Measurements from ENCODE around the gene BACH1.

The BACH1 gene

DNA sequence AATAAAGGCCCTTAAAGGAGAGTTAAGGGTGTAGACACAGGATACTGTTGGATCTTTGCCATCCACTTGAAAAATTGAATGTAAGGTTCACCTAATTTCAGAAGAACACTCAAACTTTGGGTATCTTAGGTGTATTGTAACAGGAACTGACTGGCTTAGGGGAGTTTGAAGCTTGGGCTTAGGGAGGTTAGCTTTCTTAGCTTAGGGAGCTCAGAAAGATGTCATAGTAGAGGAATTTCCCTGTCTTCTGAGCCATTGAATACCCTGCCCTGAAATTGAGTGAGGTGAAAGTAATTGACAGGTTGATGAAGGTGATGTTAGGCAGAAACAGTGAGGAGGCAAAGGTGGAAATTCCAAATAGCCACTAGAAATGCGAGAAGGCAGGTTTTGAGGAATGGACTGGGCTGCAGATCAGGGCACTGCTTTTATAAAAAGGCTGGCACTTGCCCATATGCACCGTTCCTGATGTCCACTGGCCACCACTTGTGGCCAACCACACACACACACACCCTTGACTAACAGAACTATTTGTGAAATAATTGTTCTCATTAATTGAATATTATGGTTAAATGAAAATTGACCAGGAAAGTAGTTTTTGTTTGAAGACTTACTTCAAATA, 16.5 kb downstream of the BACH1 start:
- no peak for DNase-seq (ENCODE audit: low read depth)

DNA sequence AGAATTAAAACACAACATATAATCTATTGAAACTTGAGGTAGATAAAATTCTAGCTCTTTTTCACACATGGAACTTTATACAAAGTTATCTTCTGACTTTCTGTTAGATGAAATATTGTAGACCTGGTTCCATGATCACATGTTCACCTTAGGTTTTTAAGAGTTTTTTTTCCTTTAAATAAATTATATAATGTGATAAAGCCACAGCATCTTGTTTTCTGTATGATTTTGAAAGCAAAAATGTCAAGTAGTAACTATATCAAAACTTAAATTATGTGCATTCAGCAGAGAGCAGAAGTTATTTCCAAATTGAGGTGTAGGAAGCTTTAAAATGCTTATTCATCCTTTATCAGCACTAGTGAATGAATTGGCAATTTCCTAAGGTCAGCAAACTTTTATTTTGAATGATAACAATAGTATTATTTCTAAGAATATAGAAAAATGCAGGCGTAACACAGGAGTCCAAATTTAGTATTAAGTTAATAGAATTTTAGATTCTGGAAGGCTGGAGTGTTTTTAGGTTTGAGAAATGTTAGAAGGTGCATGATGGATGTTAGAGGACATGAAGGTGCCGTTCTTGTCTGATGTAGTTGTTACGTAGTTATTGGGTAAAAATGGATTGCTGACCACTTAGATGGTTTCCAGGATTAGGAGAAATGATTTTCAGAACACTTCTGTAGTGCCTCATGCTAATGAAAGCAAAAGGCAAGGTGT, 17.5 kb downstream of the BACH1 start:
- DNase-seq (ENCODE audit: low read depth) = no peak

DNA sequence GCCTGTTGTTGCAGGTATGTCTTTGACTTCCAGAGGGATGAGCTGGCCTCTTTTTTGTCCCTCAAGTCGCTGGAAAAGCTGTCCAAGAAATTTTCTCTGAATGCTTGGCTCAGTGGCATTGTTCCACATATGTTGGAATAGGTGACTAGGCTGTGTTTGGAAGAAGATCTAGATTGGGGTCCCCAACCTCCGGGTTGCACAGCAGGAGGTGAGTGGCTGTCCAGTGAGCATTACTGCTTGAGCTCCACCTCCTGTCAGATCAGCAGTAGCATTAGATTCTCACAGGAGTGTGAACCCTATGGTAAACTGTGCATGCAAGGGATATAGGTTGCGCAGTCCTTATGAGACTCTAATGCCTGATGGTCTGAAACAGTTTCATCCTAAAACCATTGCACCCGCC, 18.1 kb downstream of the BACH1 start:
- DNase-seq (ENCODE audit: low read depth) = no peak

DNA sequence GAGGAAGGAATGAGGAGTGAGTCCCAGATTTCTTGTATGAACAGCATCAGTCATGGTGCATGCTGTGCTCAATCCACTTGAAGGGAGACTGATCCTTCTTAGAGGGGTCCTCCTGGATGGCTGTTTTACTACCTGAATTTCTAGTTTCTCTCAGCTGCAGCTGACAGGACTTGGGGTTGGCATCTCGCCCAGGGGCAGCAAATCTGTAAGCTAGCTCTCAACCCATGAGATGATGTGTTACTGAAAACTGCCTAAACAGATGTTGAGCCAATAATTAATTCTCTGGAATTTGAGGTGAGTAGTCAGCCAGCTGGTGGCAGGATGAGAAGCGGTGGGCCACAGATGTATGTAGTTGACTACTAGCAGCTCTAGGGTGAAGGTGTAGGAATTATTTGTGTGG, 19.6 kb downstream of the BACH1 start:
- no peak for DNase-seq (ENCODE audit: low read depth)

DNA sequence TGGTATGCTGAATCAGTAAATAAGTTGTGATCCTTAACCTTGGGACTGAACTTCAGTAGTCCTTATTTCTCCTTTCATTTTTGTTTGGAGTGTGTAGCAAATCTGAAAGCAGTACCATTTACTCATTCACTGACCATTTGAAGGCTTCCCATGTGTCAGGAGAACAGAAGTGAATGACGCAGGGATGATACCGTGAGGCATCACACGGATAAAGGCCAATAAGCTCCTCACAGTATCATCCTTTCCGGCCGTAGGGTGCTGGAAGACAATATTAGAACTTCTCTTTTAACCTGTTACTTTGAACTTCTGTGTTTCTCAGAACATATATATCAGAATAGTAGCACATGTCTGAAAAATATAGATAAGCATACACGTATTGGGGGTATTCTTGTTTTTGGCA, 21.3 kb downstream of the BACH1 start:
- no peak for DNase-seq (ENCODE audit: low read depth)

DNA sequence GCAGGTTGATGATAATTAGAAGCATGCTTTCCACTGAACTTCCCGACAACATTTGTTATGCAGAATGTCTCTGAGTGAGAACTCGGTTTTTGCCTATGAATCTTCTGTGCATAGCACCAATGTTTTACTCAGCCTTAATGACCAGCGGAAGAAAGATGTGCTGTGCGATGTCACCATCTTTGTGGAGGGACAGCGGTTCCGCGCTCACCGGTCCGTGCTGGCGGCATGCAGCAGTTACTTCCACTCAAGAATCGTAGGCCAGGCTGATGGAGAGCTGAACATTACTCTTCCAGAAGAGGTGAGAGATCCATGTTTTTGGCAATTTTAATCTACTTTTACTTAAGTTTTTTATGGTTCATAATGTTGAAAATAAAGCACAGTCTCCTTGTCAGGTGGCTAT, 22.5 kb downstream of the BACH1 start:
- no peak for DNase-seq (ENCODE audit: low read depth)

DNA sequence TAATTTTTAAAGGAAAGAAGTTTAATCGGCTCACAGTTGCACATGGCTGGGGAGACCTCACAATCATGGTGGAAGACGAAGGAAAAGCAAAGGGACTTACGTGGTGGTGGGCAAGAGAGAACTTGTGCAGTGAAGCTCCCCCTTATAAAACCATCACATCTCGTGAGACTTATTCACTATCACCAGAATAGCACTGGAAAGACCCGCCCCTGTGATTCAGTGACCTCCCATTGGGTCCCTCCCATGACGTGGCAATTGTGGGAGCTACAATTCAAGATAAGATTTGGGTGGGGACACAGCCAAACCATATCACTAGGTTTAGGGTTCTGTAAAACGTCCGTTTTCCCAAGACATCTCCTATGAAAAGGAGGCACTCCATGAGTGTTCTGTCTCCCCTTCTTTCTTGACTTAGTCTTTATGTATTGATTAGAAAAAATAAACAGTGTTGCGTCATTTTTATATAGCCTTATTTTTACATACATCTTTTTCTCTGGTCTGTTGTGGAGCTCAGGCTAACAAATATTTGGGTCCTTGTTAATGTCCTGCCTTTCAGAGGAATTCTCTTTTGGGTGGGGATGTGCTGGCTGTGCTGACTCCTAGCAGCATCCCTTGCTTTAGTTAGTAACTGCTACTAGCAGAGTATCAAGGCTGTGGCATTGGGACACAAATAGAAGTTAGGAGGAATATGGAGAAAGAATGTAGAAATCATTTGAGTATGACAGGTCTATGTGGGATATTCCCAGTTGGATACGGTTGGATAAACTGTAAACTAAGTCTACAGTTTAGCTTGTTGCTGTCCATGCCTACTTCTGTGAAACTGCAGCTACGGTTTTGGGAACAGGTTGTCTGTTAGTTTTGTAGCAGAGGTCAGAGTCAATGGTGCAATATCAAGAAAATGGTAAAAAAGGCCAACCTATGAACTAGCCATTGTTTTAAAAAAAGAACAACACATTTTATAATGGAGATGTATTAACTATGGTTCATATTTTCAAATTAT, 23.5 kb downstream of the BACH1 start:
- DNase-seq (ENCODE audit: low read depth) = no peak

DNA sequence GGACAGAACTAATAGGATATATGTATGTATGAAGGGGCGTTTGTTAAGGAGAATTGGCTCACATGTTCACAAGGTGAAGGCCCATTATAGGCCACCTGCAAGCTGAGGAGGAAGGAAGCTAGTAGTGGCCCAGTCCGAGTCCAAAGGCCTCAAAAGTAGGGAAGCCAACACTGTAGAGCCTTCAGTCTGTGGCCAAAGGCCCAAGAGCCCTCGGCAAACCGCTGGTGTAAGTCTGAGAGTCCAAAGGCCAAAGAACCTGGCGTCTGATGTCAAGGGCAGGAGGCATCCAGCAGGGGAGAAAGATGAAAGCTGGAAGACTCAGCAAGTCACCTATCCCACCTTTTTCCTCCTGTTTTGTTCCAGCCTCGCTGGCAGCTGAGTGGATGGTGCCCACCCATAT, 24.5 kb downstream of the BACH1 start:
- no peak for DNase-seq (ENCODE audit: low read depth)

DNA sequence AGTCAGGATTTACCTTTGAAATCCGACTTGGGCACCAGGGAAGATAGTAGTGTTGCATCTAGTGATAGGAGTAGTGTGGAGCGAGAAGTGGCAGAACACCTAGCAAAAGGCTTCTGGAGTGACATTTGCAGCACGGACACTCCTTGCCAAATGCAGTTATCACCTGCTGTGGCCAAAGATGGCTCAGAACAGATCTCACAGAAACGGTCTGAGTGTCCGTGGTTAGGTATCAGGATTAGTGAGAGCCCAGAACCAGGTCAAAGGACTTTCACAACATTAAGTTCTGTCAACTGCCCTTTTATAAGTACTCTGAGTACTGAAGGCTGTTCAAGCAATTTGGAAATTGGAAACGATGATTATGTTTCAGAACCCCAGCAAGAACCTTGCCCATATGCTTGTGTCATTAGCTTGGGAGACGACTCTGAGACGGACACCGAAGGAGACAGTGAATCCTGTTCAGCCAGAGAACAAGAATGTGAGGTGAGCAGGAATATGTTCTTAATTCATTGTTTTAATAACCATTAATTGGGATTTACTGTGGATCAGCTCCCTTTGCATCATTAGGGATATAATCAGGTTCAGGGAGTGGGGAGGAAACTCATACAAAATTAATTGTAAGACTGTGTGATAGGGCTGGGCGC, 28.3 kb downstream of the BACH1 start:
- no peak for DNase-seq (ENCODE audit: low read depth)

DNA sequence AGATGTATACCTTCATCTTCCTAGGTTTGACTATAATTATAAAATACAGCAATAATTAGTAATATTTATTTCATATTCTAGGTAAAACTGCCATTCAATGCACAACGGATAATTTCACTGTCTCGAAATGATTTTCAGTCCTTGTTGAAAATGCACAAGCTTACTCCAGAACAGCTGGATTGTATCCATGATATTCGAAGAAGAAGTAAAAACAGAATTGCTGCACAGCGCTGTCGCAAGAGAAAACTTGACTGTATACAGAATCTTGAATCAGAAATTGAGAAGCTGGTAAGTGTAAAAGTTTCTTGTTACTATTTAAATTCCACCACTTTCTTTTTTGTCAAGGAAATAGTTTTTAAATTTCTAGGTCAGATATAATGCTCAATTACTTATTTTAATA, 30.7 kb downstream of the BACH1 start:
- no peak for DNase-seq (ENCODE audit: low read depth)

DNA sequence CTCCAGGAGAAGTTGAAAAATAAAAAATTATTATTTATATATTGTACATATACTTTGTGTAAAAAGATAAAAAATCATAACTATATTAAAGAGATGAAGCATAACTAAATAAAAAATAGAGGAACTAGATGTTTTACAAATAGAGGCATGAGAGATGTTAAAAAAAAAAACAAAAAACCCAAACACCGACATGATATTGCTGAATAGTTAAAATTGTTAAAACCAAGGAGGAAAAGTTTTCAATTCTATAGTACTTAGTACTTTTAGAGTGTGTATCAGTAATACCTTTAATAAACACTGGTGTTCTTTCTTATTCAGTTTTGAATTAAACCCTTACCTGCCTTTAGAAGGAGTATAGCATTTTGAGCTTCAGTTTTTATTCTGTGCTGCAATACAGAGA, 32.1 kb downstream of the BACH1 start:
- no peak for DNase-seq (ENCODE audit: low read depth)

DNA sequence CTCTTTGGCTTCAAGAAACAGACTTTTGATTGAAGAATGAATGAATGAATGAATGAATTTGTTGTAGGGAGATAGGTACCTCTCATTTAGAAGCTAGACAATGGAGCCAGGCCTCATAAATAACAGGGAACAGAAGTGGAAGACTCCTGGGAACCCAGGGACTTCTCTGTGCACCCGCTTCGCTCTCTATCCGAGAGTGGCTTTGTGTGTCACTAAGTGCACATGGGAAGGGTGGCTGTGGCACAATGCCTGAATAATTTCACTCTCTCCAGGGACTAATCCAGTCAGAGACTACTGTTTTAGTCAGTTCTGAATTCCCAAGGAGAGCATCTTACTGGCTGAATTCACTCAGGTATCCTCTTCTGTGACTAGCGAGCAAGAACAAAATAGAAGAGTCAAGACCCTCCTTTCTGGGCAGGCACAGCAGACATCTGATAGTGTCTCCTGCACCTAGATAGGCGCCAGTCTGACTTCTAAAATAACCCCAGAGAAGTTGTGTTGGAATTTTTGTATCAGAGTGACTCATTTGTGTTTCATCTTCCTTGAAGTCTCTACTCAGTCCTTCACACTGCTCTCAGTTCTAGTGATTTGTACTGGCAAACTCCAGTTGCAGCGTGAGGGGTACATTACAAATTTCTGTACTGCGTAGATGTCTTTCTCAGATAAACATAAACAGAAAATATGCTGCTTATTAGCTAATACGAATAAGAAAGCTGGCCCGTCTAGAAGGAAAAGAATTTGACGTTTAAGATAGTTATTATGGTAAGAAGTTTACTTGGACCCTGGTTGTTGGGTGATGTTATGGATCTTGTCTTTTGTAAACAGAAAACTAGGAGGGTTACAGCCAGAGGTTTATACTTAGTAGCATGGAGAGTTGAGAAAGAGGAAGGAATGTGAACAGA, 34.0 kb downstream of the BACH1 start:
- no peak for DNase-seq (ENCODE audit: low read depth)

DNA sequence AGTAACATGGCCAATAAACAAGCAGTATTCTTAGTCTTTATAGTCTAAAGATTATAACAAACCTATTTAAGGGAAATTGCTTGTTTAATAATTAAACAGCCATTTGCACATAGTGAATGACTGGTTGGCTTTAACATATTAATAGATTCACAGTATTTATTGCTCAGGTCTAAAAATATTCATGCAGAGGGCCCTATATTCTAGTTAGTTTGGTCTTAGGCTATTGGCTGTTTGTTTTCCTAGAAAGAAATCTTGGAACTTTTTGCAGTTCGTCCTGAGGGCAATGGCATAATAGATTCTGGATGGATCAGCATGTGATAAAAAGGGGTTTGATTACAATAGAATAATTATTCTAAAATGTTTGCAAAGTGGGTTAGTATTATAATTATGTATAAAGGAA, 34.7 kb downstream of the BACH1 start:
- no peak for DNase-seq (ENCODE audit: low read depth)

DNA sequence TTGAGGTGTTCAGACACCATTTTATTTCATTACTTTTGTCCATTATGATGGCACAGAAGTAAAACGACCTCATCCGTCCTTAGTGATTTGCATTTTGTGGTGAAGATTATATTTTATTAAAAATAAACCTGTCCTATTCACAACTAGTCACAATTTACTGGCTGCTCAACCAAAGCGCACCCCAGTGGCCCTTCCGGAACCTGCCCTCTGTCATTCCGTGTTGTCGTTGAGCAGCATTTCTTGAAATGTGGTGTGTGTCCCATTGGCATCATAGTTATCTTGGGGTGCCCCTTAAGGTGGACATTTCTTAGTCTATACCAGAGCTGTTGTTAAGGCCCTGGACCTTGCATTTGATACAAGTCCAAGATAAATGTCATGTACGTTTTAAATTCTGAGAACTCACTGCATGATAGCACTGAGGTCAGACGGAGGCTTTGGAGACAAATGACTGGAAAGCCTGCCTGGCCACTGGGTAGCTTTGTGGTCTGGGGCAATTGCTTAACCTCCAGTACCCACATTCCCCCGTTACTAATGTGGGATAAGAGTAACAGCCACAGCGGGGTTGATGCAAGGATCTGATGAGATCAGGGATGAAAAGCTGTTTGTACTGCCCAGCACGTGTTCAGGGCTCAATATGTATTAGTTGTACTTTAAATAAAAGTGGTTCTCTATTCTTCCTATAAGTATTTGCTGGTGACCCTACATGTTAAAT, 36.2 kb downstream of the BACH1 start:
- no peak for DNase-seq (ENCODE audit: low read depth)

DNA sequence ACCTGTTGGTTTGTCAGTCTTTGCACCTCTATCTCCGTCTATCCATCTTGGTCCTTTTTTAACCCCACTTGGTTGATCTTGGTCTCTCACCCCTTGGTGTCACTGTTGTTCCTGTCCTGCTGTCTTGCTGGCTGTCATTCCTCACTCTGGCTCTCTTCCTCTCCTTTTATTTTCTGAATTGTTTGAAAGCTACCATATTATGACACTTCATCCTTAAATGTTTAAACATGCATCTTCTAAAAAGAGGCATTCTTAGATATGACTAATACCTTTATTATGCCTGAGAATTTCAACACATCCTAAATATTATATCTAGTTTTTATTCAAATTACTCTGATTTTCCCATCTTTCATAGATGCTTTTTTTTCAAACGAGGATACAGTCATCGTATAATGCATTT, 37.0 kb downstream of the BACH1 start:
- DNase-seq (ENCODE audit: low read depth) = no peak

DNA sequence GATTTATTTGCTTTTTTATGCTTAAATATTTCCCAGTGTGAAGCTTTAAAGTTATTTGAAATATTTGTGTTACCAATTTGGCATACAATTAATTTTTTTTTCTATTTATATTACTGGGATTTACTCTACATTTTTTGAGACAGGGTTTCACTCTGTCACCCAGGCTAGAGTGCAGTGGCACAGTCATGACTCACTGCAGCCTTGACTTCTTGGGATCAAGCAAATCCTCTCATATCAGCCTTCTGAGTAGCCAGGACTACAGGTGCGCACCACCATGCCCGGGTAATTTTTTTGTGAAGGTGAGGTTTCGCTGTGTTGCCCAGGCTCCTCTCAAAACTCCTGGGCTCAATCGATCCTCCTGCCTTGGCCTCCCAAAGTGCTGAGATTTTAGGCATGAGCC, 39.5 kb downstream of the BACH1 start:
- DNase-seq (ENCODE audit: low read depth) = no peak

DNA sequence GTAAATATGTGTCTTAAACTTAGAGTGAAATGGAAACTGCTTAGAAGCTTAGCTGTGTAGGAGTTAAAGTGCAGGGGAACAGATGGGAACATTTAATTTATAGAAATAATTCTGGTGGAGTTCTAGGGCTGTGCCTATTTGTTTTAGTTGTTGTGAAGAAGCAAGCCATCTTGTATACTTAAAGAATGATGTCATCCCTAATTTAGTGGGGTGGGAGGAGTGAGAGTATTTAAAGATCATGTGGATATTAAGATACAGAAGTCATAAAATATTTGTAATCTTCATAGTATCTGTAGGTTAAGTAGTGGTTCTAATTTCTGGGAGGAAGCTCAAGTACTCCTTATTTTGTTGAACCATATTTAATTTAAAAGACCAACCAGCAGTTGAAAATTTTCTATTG, 41.5 kb downstream of the BACH1 start:
- no peak for DNase-seq (ENCODE audit: low read depth)

DNA sequence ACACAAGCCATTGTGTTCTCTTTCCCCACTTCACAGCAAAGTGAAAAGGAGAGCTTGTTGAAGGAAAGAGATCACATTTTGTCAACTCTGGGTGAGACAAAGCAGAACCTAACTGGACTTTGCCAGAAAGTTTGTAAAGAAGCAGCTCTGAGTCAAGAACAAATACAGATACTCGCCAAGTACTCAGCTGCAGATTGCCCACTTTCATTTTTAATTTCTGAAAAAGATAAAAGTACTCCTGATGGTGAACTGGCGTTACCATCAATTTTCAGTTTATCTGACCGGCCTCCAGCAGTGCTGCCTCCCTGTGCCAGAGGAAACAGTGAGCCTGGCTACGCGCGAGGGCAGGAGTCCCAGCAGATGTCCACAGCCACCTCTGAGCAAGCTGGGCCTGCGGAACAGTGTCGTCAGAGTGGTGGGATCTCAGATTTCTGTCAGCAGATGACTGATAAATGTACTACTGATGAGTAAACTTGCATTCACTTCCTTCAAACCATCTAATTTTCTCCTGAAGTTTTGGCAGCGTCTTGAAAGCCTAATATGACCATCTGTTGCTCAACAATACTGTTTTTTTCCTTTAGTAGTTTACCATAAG, 43.7 kb downstream of the BACH1 start:
- DNase-seq (ENCODE audit: low read depth) = peak; percentile 16

DNA sequence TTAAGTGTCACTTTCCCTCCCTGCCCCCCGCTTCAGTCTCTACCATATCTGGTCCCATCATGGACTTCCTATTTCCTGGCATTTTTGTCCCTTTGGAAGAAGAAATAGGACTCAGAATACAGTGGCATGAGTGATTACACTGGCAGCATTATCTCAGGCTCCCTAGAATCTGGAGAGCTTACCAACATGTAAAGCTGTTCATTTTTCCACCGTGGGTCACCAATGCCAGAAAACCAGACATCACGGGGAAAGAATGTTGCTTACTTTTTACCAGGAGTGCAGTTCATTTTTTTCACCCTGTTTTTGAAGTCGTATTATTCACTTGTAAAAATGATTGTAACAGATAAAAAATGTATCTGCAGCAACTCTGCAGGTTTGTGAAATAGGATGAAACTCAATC, 44.8 kb downstream of the BACH1 start:
- DNase-seq (ENCODE audit: low read depth) = no peak

DNA sequence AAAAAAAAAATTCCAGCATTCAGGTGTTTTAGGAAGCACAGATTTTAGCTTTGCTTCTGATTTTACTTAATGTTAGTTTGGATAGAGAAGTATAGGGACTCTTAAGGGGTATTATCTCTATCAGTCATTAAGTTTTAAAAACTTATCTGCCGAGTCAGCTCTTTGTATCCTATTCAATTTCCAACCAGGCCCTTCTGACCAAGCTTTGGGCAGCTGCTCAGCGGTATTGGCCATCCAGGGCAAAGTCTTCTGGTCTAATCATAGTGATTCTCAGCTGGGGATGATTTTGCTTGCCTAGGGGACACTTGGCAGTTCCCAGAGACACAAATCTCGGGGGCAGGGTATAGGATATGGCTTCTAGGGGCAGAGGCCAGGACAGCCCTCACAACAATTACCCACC, 47.6 kb downstream of the BACH1 start:
- DNase-seq (ENCODE audit: low read depth) = no peak

Data from stimulated activated CD8-positive, alpha-beta memory T cell treated with anti-CD3 and anti-CD28 coated beads, Interleukin-7, amount 100 ng/mL, for 24 hours (primary cell).